Lower leg skin (tissue), 4 donors: ENCODE data around the gene DZIP1. TPM values are rescaled to one million over a fixed set of nuclear protein-coding genes. Genes with fewer than 3 reads are reported as not detected.
"Not testable (repeated sequence)": the region's sequence is repeated elsewhere in the genome, so short reads cannot be mapped to it uniquely, and the experiment has no call there.

ENCODE experiments used
- DNase-seq, 2 donors: peaks; one replicate each; pipeline ENCODE4 v3.0.0-alpha.2; 2019; ENCODE audit warnings: low spot score in 2 of 2
- H3K4me3 ChIP-seq: fragments of 200-600 bp; sonication (generic); 2 replicates; pipeline ENCODE4 v1.5.1; 2017; ENCODE audit warnings: mild to moderate bottlenecking, low read depth; ENCODE audit not compliant: poor library complexity, severe bottlenecking
- CTCF ChIP-seq, 3 donors: fragments of 450-650 bp; IDR thresholded peaks; one replicate each; pipeline ENCODE4 v1.5.1; 2016; ENCODE audit warnings: antibody characterized with exemption in 3 of 3, mild to moderate bottlenecking in 3 of 3, moderate library complexity in 2 of 3
- POLR2A ChIP-seq, 2 donors: fragments of 450-650 bp; IDR thresholded peaks; one replicate each; pipeline ENCODE4 v1.6.1; 2016 to 2017; ENCODE audit warnings: antibody characterized with exemption in 2 of 2, mild to moderate bottlenecking in 1 of 2, moderate library complexity in 1 of 2
- WGBS, 2 donors: methylation state at CpG; one replicate each; pipeline ENCODE4 v1.1.5; 2018; 5-methylcytosine and 5-hydroxymethylcytosine counted together
- intact Hi-C: fragments of 100-400 bp; cut with DNase I; formaldehyde crosslinking; loops from one replicate; pipeline ENCODE4 v1.15.0; 2023; ENCODE audit warnings: low total_unique reads
- total RNA-seq, 4 donors: library from RNA; depleted of rRNA; stranded (reverse); fragments of >200 nt; gene quantifications; one replicate each; pipeline ENCODE4 v1.1.0, GENCODE V29; 2016

The DZIP1 gene
- 1 to 10 TPM in 3 of 4 donors, under 1 TPM in 1; 0.42 to 2.7 (median 1.8) TPM for total RNA-seq

GRCh38 chr13:95644601-95645052 is at the start of gene DZIP1:
TSS of gene DZIP1 (minus strand) at chr13:95644706. CDS start at chr13:95642029, 2,677 bp downstream.
- TF ChIP-seq CTCF (IDR thresholded peaks at IDR 0.05), result no peak
- TF ChIP-seq POLR2A (IDR thresholded peaks at IDR 0.05), result no peak

GRCh38 chr13:95690986-95691385 is 46.5 kb upstream of the DZIP1 start:
- WGBS, 2 donors, result 95 to 100% methylated on average over 4 to 13 of the region's 28 CpGs
- H3K4me3 ChIP-seq, intact Hi-C loops, DNase-seq: not testable (repeated sequence)

More at GRCh38 chr13:95644601-95645052, at the start of gene DZIP1:
- intact Hi-C loops, result loop anchor here (5.0 kb wide), 1 partner anchor 1027 kb away; no protein-coding TSS in a partner anchor
- 4% methylated on average over 20 to 28 of the region's 30 CpGs for WGBS, 2 donors
- H3K4me3 ChIP-seq, result peak within 1 kb of the TSS; percentile 28
- DNase-seq, result peak; percentile 28 to 92

- intact Hi-C loops, result no loop called here
- WGBS, 2 donors, result 96 to 97% methylated on average over 3 of the region's 3 CpGs
- no peak overlapping the region for H3K4me3 ChIP-seq
- no peak for DNase-seq
- TF ChIP-seq POLR2A (IDR thresholded peaks at IDR 0.05) (no peak), CTCF (IDR thresholded peaks at IDR 0.05) (no peak)
Observed at GRCh38 chr13:95689582-95689926, 45.0 kb upstream of the DZIP1 start.

GRCh38 chr13:95684960-95685359 is 40.5 kb upstream of the DZIP1 start:
- 98% methylated on average over 5 of the region's 5 CpGs for WGBS, 2 donors
- intact Hi-C loops, DNase-seq, H3K4me3 ChIP-seq: not testable (repeated sequence)

GRCh38 chr13:95684418-95684817 is 39.9 kb upstream of the DZIP1 start:
- intact Hi-C loops, result no loop called here
- 71 to 80% methylated on average over 2 of the region's 2 CpGs for WGBS, 2 donors
- TF ChIP-seq CTCF (IDR thresholded peaks at IDR 0.05) (no peak), POLR2A (IDR thresholded peaks at IDR 0.05) (no peak)
- no peak overlapping the region for H3K4me3 ChIP-seq
- no peak for DNase-seq

GRCh38 chr13:95679722-95680121 is 35.2 kb upstream of the DZIP1 start:
- 47 to 50% methylated on average over 2 of the region's 2 CpGs for WGBS, 2 donors
- DNase-seq, result no peak
- TF ChIP-seq CTCF (IDR thresholded peaks at IDR 0.05) (no peak), POLR2A (IDR thresholded peaks at IDR 0.05) (no peak)
- H3K4me3 ChIP-seq, result no peak overlapping the region
- intact Hi-C loops, result no loop called here

GRCh38 chr13:95678967-95679366 is 34.5 kb upstream of the DZIP1 start:
- intact Hi-C loops, result no loop called here
- DNase-seq, result no peak
- no peak overlapping the region for H3K4me3 ChIP-seq
- 74% methylated on average over 4 of the region's 4 CpGs for WGBS, 2 donors
- no peak for TF ChIP-seq CTCF (IDR thresholded peaks at IDR 0.05)
- no peak for TF ChIP-seq POLR2A (IDR thresholded peaks at IDR 0.05)
